DOHH2 (cell line): ENCODE measurements around the gene CYSLTR1.

Experiments used
- EZH2phosphoT487 ChIP-seq: fragments of 200-600 bp; sonication (generic); IDR thresholded peaks from 2 replicates; pipeline ENCODE4 v1.6.1; 2017; ENCODE audit warnings: borderline replicate concordance, mild to moderate bottlenecking, antibody characterized with exemption, low read length, moderate library complexity, mixed read lengths
- TF ChIP-seq, protein P1 (sequence below): fragments of 200-600 bp; sonication (generic); IDR thresholded peaks from one replicate; pipeline ENCODE4 v1.5.1; 2014; ENCODE audit warnings: antibody characterized with exemption, mild to moderate bottlenecking, low read depth, low read length; ENCODE audit not compliant: poor library complexity, severe bottlenecking

DNA sequence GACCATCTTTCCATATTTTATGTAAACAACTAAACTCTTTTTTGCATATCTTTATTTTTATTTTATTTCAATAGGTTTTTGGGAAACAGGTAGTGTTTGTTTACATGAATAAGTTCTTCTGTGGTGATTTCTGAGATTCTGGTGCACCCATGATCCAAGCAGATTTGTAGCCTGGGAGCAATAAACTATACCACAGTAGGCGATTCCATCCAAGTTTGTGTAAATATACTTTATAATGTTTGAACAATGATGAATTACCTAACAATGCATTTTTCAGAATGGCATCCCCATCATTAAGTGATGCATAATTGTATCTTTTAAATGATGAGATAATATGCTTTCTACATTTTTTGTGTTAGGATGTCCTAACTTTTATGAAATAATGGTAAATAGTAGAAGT lies 39.2 kb upstream of the CYSLTR1 start:
- TF ChIP-seq, protein P1, sequence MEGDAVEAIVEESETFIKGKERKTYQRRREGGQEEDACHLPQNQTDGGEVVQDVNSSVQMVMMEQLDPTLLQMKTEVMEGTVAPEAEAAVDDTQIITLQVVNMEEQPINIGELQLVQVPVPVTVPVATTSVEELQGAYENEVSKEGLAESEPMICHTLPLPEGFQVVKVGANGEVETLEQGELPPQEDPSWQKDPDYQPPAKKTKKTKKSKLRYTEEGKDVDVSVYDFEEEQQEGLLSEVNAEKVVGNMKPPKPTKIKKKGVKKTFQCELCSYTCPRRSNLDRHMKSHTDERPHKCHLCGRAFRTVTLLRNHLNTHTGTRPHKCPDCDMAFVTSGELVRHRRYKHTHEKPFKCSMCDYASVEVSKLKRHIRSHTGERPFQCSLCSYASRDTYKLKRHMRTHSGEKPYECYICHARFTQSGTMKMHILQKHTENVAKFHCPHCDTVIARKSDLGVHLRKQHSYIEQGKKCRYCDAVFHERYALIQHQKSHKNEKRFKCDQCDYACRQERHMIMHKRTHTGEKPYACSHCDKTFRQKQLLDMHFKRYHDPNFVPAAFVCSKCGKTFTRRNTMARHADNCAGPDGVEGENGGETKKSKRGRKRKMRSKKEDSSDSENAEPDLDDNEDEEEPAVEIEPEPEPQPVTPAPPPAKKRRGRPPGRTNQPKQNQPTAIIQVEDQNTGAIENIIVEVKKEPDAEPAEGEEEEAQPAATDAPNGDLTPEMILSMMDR: no peak
- TF ChIP-seq EZH2phosphoT487: no peak
